ENCODE results near the gene NFX1. TPM values are rescaled to one million over a fixed set of nuclear protein-coding genes. Genes with fewer than 3 reads are reported as not detected.

NFX1 gene
- total and polyA plus RNA-seq, 9 of the 15 experiments (the other 6 are each of a cell fraction or from before 2014, with no cell fraction given), result 8.8 to 38.9 (median 26.8) TPM

GRCh38 chr9:33375841-33376321, 85.6 kb downstream of the NFX1 start (continued):
- no peak for TF ChIP-seq E2F1 (CRISPR knock-in tag; IDR thresholded peaks at IDR 0.05)
- TF ChIP-seq SRSF1 (IDR thresholded peaks at IDR 0.05; ENCODE audit: low read depth, low read length), result no peak
- TF ChIP-seq RBM34 (IDR thresholded peaks at IDR 0.05; ENCODE audit: borderline replicate concordance, insufficient read depth, low read length), result no peak
- TF ChIP-seq ZNF512 (tag; IDR thresholded peaks at IDR 0.05), result no peak
- TF ChIP-seq CUX1 (CRISPR knock-in tag; IDR thresholded peaks at IDR 0.05), result no peak
- no peak for TF ChIP-seq ZNF507 (tag; conservative IDR thresholded peaks at IDR 0.05)
- no peak; the same call in 1 of the 2 replicates for TF ChIP-seq MAFF (IDR thresholded peaks at IDR 0.05; ENCODE audit: low read length)
- TF ChIP-seq ELF4 (CRISPR knock-in tag; IDR thresholded peaks at IDR 0.05), result no peak
- no peak for TF ChIP-seq ATF2 (CRISPR knock-in tag; IDR thresholded peaks at IDR 0.05)
- peak in 1 of 2 experiments; percentile 90; a peak in 2 of 4 replicates for TF ChIP-seq RCOR1 (IDR thresholded peaks at IDR 0.05; ENCODE audit: borderline replicate concordance in 1 of 2, low read depth in 2 of 2, low read length in 2 of 2)
- no peak for TF ChIP-seq KAT8 (IDR thresholded peaks at IDR 0.05; ENCODE audit: low read depth)
- no peak for TF ChIP-seq SREBF1 (IDR thresholded peaks at IDR 0.05; ENCODE audit: borderline replicate concordance, low read depth, low read length)
- no peak for TF ChIP-seq THRA (IDR thresholded peaks at IDR 0.05)
- TF ChIP-seq PHB (CRISPR knock-in tag; IDR thresholded peaks at IDR 0.05), result no peak
- no peak for TF ChIP-seq ILK (tag; IDR thresholded peaks at IDR 0.05; ENCODE audit: borderline replicate concordance, low read depth)
- TF ChIP-seq ZNF282 (CRISPR knock-in tag; IDR thresholded peaks at IDR 0.05), result no peak
- peak in 1 of 2 experiments; percentile 33; a peak in 1 of 4 replicates for TF ChIP-seq TRIM24 (IDR thresholded peaks at IDR 0.05)

All from K562 (cell line).